GM23248 (cell line): ENCODE data around the gene PERCC1. TPM values are rescaled to one million over a fixed set of nuclear protein-coding genes. Genes with fewer than 3 reads are reported as not detected.

Experiments used
- DNase-seq: peaks from one replicate; pipeline ENCODE4 v3.0.0-alpha.2; 2015
- H2AFZ ChIP-seq: fragments of 200-600 bp; sonication (generic); 2 replicates; pipeline ENCODE4 v1.6.1; 2016; ENCODE audit warnings: antibody characterized with exemption
- H3F3A ChIP-seq: fragments of 200-600 bp; sonication (generic); 2 replicates; pipeline ENCODE4 v1.6.1; 2016; ENCODE audit warnings: mild to moderate bottlenecking, antibody characterized with exemption, mixed run types; ENCODE audit not compliant: insufficient read depth
- H3K27ac ChIP-seq: fragments of 200-600 bp; sonication (generic); 2 replicates; pipeline ENCODE4 v1.5.1; 2016; ENCODE audit warnings: mild to moderate bottlenecking
- H3K27me3 ChIP-seq: fragments of 200-600 bp; sonication (generic); replicated peaks from 2 replicates; pipeline ENCODE4 v1.6.1; 2016; ENCODE audit warnings: mild to moderate bottlenecking; ENCODE audit not compliant: insufficient read depth
- H3K36me3 ChIP-seq: fragments of 200-600 bp; sonication (generic); 2 replicates; pipeline ENCODE4 v1.6.1; 2016; ENCODE audit warnings: low read depth, mild to moderate bottlenecking
- H3K4me1 ChIP-seq: fragments of 200-600 bp; sonication (generic); 2 replicates; pipeline ENCODE4 v1.6.1; 2016; ENCODE audit warnings: mild to moderate bottlenecking; ENCODE audit not compliant: insufficient read depth
- H3K4me2 ChIP-seq: fragments of 200-600 bp; sonication (generic); one replicate; pipeline ENCODE4 v1.6.1; 2016; ENCODE audit warnings: mild to moderate bottlenecking; ENCODE audit not compliant: unreplicated experiment
- H3K4me3 ChIP-seq: fragments of 200-600 bp; sonication (generic); 2 replicates; pipeline ENCODE4 v1.5.1; 2016; ENCODE audit warnings: mild to moderate bottlenecking
- H3K79me2 ChIP-seq: fragments of 200-600 bp; sonication (generic); 2 replicates; pipeline ENCODE4 v1.6.1; 2016; ENCODE audit warnings: mild to moderate bottlenecking; ENCODE audit not compliant: insufficient read depth
- H3K9ac ChIP-seq: fragments of 200-600 bp; sonication (generic); 2 replicates; pipeline ENCODE4 v1.6.1; 2016; ENCODE audit warnings: mild to moderate bottlenecking
- H3K9me2 ChIP-seq: fragments of 200-600 bp; sonication (generic); 2 replicates; pipeline ENCODE4 v1.6.1; 2016; ENCODE audit warnings: mixed run types, mild to moderate bottlenecking, moderate library complexity; ENCODE audit not compliant: insufficient read depth
- H3K9me3 ChIP-seq: fragments of 200-600 bp; sonication (generic); one replicate; pipeline ENCODE4 v1.6.1; 2017; ENCODE audit warnings: low read depth
- H4K20me1 ChIP-seq: fragments of 200-600 bp; sonication (generic); 2 replicates; pipeline ENCODE4 v1.6.0; 2016; ENCODE audit not compliant: insufficient read depth
- EZH2 ChIP-seq: fragments of 200-600 bp; sonication (generic); IDR thresholded peaks from 2 replicates; pipeline ENCODE4 v1.6.1; 2018; ENCODE audit warnings: antibody characterized with exemption, mild to moderate bottlenecking; ENCODE audit not compliant: insufficient read depth, poor library complexity, severe bottlenecking
- EZH2phosphoT487 ChIP-seq: fragments of 200-600 bp; sonication (generic); IDR thresholded peaks from 2 replicates; pipeline ENCODE4 v1.6.1; 2018; ENCODE audit warnings: antibody characterized with exemption, moderate library complexity, mild to moderate bottlenecking, low read depth; ENCODE audit not compliant: insufficient read depth
- WGBS, 2 experiments: methylation state at CpG; one replicate each; pipeline ENCODE4 v1.1.6; 2015 to 2017; ENCODE audit warnings: low lambda C conversion rate in 2 of 2, low coverage in 1 of 2; ENCODE audit errors: missing lambda C conversion rate in 2 of 2; 5-methylcytosine and 5-hydroxymethylcytosine counted together
- in situ Hi-C: fragments of 300-500 bp; cut with MboI; formaldehyde crosslinking; loops from 2 replicates; pipeline ENCODE4 v1.15.0; 2020
- polyA plus RNA-seq: library from polyadenylated mRNA; unstranded; fragments of >200 nt; fragmentation: Nextera tagmentation; extraction: Ambion mirVana; gene quantifications from 2 replicates; pipeline ENCODE4 v1.2.1, GENCODE V29; 2016
- total RNA-seq: library from RNA; depleted of rRNA; stranded (reverse); fragments of >200 nt; shearing (Covaris generic); gene quantifications from 2 replicates; pipeline ENCODE4 v1.2.3, GENCODE V29; 2014

The PERCC1 gene
- total and polyA plus RNA-seq, 2 experiments from 2014 or later, result not detected

GRCh38 chr16:1403733-1404132, 27.1 kb upstream of the PERCC1 start:
- TF ChIP-seq EZH2phosphoT487 (no peak), EZH2 (no peak)
- Histone ChIP-seq H4K20me1 (no peaks in the 10 kb centered on the region), H3K79me2 (peaks cover 41% of the 10 kb centered on the region), H3K4me2 (no peak overlapping the region), H3K4me3 (no peak overlapping the region), H3F3A (no peaks in the 10 kb centered on the region), H3K9ac (no peak overlapping the region), H3K27me3 (no peaks in the 10 kb centered on the region), H3K36me3 (no peaks in the 10 kb centered on the region; the same call in 1 of the 2 replicates), H3K9me3 (no peaks in the 10 kb centered on the region), H3K27ac (no peak overlapping the region), H3K4me1 (0 out of 2 replicates have a peak, but pooled peaks cover 3% of the 10 kb centered on the region), H2AFZ (no peak overlapping the region), H3K9me2 (no peaks in the 10 kb centered on the region)
- in situ Hi-C loops, result no loop called here
- DNase-seq, result no peak
- 86 to 87% methylated on average over 14 of the region's 14 CpGs for WGBS, 2 experiments

DNA sequence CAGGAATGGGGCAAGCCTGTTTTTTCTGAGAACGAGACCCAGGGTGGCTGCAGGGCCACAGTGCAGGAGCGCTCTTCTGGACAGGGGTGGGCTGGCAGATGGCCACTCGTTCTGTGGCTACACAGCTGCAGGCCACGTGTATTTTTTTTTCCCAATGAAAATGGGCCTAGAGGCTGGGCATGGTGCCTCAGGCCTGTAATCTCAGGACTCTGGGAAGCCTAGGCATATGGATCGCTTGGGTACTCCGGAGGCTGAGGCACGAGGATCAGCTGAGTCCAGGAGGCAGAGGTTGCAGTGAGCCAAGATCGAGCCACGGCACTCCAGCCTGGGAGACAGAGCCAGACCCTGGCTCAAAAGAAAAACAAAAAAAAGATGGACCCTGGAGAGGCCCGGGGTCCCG, 23.1 kb upstream of the PERCC1 start:
- H3K4me1 ChIP-seq, result 0 out of 2 replicates have a peak, but pooled peaks cover 3% of the 10 kb centered on the region
- H3K79me2 ChIP-seq, result peaks cover 74% of the 10 kb centered on the region
- DNase-seq, result peak; percentile 61
- no peaks in the 10 kb centered on the region for H3F3A ChIP-seq
- peak overlapping the region; percentile 72 for H3K4me3 ChIP-seq
- H4K20me1 ChIP-seq, result no peaks in the 10 kb centered on the region
- H3K36me3 ChIP-seq, result no peaks in the 10 kb centered on the region; the same call in 1 of the 2 replicates
- no peaks in the 10 kb centered on the region for H3K9me3 ChIP-seq
- H2AFZ ChIP-seq, result peak overlapping the region; percentile 65
- H3K9ac ChIP-seq, result peak overlapping the region; percentile 73
- H3K27ac ChIP-seq, result peak overlapping the region; percentile 57
- no peak for TF ChIP-seq EZH2phosphoT487
- no peak for TF ChIP-seq EZH2
- H3K4me2 ChIP-seq, result peak overlapping the region; percentile 76
- H3K27me3 ChIP-seq, result no peaks in the 10 kb centered on the region
- no peaks in the 10 kb centered on the region for H3K9me2 ChIP-seq
- in situ Hi-C loops, result no loop called here
- WGBS, 2 experiments, result 7 to 10% methylated on average over 10 to 11 of the region's 11 CpGs

DNA sequence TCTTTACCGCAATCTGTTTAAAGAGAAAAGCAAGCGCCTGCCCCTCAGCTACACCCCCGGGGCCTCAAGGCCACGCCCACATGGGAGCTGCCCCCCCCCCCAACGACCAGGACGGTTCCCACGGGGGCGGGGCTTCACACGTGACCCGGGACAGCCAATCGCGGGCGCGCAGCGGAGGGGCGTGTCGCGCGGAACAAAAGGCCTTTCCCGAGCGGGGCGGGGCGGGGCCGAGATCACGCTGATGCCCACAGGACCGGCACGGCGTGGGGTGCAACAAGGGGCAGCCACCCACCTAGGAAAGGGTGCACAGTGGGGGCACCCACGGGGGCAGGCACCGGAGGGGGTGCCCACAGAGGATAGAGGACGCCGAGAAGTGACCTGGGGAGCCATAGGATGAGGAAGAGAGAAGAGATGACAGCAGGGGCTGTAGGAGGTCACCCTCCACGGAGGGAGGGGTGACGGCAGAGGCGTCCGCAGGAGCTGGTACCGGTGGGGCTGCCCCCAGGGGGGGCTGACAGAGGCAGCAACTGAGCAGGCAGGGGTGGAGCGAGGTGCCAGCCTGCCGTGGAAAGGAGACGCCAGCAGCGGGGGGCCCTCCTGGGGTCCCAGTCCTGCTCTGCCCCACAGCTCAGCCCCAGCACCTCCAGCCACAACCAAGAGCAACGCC, 22.6 kb upstream of the PERCC1 start:
- Histone ChIP-seq H3K9me2 (no peaks in the 10 kb centered on the region), H3K36me3 (no peaks in the 10 kb centered on the region), H3K9ac (peak overlapping the region; percentile 73), H3K4me2 (peak overlapping the region; percentile 76), H3F3A (no peaks in the 10 kb centered on the region), H3K79me2 (peaks cover 74% of the 10 kb centered on the region), H3K27me3 (no peaks in the 10 kb centered on the region), H3K27ac (peak overlapping the region; percentile 57), H3K4me3 (peak overlapping the region; percentile 72), H4K20me1 (no peaks in the 10 kb centered on the region), H3K9me3 (no peaks in the 10 kb centered on the region), H3K4me1 (0 out of 2 replicates have a peak, but pooled peaks cover 3% of the 10 kb centered on the region), H2AFZ (peak overlapping the region; percentile 65)
- no peak for TF ChIP-seq EZH2
- no peak for TF ChIP-seq EZH2phosphoT487
- DNase-seq, result peak; percentile 96
- in situ Hi-C loops, result no loop called here
- WGBS, 2 experiments, result 2 to 3% methylated on average over 17 to 42 of the region's 42 CpGs

DNA sequence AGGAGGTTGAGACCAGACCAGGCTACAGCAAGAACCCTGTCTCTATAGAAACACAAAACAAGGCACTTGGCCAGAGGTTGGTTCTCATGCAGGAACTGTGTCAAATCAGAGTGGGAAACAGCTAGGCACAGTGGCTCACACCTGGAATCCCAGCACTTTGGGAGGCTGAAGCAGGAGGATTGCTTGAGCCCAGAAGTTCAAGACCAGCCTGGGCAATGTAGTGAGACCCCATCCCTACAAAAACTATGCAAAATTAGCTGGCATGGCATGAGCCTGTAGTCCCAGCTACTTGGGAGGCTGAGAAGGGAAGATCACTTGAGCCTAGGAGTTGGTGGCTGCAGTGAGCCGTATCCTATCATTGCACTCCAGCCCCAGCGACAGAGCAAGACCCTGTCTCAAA, 18.0 kb upstream of the PERCC1 start:
- DNase-seq, result no peak
- Histone ChIP-seq H3K9me2 (no peaks in the 10 kb centered on the region), H3K4me1 (peaks cover 10% of the 10 kb centered on the region; the same call in 1 of the 2 replicates), H3F3A (peaks cover 20% of the 10 kb centered on the region), H3K27me3 (no peaks in the 10 kb centered on the region), H3K4me2 (no peak overlapping the region), H3K36me3 (no peaks in the 10 kb centered on the region), H3K9ac (no peak overlapping the region), H3K27ac (no peak overlapping the region), H4K20me1 (no peaks in the 10 kb centered on the region), H3K4me3 (no peak overlapping the region), H3K9me3 (no peaks in the 10 kb centered on the region), H3K79me2 (peaks cover 56% of the 10 kb centered on the region), H2AFZ (no peak overlapping the region)
- TF ChIP-seq EZH2 (no peak), EZH2phosphoT487 (no peak)
- WGBS, 2 experiments, result 62 to 77% methylated on average over 2 of the region's 2 CpGs
- in situ Hi-C loops, result no loop called here
